Right ventricle myocardium superior (tissue), 1 donor: ENCODE data around the gene PKMYT1. TPM values are rescaled to one million over a fixed set of nuclear protein-coding genes. Genes with fewer than 3 reads are reported as not detected.

Experiments
- ATAC-seq: fragments of 200-7000 bp; cut with Tn5 transposase; one replicate; pipeline ENCODE4 v1.9.1; 2020; ENCODE audit warnings: mild to moderate bottlenecking; ENCODE audit not compliant: poor library complexity
- DNase-seq: peaks from one replicate; pipeline ENCODE4 v3.0.0-alpha.2; 2020
- intact Hi-C: fragments of 100-400 bp; cut with DNase I; formaldehyde crosslinking; loops from one replicate; pipeline ENCODE4 v1.11.2; 2022
- total RNA-seq: library from RNA; stranded (reverse); fragmentation: NEBNext Ultra II Directional; extraction: Animal tissue kit (Norgen Biotek cat#: 25700); gene quantifications from one replicate; pipeline ENCODE4 v1.2.1, GENCODE V29; 2021
- donor health status: DM: no; HTN: yes; CAD: no; lungs with severe emphysema.

The PKMYT1 gene
- total RNA-seq, 1 donor from 2014 or later = 1.1 TPM

DNA sequence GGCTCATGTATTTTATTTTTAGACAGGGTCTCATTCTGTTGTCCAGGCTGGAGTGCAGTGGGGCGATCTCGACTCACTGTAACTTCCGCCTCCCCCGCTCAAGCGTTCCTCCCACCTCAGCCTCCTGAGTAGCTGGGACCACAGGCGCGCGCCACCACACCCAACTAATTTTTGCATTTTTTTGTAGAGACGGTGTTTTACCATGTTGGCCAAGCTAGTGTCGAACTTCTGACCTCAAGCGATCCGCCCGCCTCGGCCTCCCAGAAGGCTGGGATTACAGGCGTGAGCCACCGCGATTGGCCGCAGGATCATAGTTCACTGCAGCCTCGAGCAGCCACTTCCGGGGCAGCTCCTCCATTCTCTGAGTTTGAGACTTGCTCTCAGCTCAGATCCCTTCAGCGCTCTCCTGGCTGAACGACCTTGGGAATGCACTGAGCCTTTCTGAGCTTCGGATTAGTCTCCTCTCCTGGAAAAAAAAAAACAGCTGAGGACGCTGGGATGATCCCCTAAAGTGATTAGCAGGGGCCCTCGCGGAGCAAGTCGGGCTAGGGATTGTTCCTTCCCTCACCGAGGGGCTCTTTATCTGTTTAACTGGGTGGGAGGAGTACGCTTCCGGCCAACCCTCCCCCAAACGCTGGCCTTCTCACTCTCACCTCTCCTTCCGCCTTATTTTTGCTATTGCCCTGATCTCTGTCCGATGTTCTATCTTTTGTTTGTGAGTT is 1.1 kb upstream of the PKMYT1 start:
- DNase-seq (no peak), ATAC-seq (no peak)
- intact Hi-C loops = no loop called here

DNA sequence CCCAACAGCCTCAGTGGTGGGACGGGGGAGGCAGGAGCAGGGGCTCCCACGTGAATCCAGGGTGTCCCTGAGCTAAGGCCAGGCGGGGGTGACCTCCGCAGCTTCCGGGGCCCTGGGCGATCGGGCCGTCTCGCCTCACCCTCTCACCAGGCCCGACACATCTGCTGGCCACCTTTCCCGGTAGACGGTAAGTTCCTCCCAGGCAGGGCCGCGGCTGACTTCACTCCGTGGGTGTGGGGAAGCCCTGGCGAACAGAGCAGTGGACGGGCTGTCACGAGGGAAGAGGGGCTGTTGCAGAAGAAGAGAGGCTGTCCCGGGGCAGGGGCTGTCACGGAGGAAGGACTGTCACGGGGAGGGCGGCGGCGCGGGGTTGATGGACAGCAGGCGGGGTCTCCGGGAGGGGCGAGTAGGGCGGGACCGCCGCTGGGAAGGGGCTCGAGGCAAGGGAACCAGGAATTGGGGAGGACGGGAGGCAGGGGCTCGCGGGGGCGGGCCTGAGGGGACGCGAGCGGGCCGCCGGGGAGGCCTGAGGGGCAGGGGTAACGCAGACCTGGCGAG is 498 bp downstream of the PKMYT1 start:
- intact Hi-C loops = no loop called here
- no peak for ATAC-seq

DNA sequence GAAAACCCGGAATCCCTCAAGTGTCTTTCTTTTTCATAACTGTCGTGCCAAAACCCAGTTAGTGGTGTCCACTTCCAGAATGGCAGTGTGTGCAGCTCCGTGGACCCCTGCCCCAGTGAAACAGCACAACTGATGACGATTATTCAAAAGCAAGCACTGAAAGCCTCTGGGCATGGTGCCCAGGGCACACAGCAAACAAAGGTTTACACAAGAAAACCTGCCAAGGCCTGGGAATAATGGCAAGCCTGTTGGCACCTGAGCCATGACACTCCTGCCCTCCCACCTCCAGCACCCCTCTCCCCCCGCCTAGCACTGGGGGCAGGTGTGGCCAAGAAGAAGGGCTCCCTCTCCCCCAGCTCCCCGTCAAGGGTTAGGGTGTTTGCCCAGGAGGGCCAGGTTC is 2.8 kb downstream of the PKMYT1 start:
- DNase-seq = no peak
- intact Hi-C loops = no loop called here
- no peak for ATAC-seq

More for the DNA sequence above, 498 bp downstream of the PKMYT1 start:
- DNase-seq = no peak

DNA sequence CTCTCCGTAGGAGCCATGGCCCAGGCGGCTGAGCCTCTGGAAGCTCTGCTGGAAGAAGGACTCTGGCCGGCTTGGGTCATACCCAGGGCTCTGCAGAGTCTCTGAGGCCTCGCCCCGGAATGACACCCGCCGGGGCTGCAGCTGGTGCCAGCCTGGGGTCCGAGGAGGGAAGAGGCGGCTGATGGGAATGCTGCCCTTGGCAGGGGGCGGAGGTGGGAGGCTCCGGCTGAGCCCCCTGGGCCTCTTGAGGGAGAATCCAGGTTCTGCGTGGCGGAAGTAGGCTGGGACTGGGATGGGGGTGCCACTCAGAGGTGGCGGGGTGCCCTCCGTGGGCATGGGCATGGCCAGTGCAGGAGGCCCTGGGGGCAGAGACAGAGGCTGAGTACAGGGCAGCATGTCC is 3.6 kb downstream of the PKMYT1 start:
- no peak for DNase-seq
- intact Hi-C loops = no loop called here
- no peak for ATAC-seq

DNA sequence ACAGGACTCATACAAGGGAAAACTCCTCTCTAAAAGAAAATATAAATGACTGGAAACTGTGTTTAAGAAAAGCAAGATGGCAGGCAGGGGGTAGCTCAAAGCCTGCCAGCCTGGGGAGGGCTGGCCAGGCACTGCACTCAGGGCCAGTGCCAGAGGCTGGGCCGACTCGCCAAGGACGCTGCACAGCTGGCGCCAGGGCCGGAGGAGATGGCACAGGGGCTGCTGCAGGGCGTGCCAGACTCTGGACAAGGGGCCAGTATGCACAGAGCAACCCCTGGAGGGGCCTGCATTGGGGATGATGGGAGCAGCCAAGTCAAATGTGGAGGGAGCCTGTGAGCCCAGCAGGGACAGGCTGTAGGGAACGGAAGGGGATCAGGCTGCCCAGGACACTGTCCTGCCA is 4.0 kb downstream of the PKMYT1 start:
- no peak for ATAC-seq
- no peak for DNase-seq
- intact Hi-C loops = no loop called here

DNA sequence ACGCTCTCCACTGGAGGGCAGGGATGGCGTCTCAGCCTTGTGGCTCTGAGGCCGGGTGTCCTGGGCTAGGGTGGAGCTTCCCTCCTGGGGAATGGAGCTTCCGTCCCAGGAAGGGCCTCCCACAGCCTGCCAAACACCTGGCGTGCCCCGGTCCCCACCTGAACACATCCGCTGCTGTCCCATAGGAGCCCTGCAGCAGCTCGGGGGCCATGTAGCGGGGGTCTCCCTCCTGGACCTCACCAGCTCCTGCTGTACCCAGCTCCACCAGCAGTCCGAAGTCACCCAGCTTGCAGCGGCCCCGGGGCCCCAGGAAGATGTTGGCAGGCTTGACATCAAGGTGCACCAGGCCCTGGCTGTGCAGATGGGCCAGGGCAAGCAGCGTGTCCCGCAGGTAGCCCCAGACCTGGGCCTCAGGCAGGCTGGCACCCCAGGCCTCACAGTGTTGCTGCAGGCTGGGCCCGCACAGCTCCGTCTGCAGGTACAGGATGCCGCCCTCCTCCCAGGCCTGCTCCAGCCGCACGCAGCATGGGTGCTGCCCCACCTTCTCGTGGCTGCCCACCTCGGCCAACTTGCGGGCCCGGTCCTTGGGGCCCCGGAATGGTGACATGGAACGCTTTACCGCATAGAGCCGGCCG is 5.0 kb downstream of the PKMYT1 start:
- no peak for DNase-seq
- intact Hi-C loops = no loop called here
- no peak for ATAC-seq

DNA sequence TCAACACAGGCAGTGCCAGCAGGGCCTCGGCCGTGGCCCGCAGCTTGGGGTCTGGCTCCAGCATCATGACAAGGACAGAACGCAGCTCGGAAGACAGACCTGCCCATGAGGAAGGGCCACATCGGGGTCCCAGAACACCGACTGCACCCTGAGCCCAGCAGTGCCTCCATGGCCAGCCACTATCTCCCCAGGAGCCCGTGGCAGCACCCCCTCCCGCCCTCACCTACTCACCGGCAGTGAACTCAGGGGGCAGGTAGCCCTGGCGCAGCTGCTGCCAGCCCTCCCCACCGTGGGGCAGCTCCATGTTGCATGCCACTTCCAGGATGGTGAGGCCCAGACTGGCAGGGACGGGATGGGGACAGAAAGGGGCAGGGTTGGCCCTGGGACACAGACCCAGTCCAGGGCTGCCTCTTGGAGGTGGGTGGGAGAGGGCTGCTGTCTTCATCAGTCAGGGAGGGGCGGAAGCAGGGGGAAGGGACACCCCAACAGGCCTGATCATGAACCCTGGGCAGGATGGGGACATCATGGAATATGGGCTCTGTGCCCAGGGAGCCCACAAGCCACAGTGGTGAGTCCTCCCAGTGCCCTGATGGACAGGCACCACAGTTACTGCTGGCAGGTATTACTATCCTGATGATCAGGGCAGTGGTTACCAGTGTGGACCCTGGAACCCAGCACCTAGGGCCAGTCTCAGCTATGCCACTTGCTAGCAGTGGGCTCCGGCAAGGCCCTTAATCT is 5.8 kb downstream of the PKMYT1 start:
- intact Hi-C loops = no loop called here
- DNase-seq (no peak), ATAC-seq (no peak)

DNA sequence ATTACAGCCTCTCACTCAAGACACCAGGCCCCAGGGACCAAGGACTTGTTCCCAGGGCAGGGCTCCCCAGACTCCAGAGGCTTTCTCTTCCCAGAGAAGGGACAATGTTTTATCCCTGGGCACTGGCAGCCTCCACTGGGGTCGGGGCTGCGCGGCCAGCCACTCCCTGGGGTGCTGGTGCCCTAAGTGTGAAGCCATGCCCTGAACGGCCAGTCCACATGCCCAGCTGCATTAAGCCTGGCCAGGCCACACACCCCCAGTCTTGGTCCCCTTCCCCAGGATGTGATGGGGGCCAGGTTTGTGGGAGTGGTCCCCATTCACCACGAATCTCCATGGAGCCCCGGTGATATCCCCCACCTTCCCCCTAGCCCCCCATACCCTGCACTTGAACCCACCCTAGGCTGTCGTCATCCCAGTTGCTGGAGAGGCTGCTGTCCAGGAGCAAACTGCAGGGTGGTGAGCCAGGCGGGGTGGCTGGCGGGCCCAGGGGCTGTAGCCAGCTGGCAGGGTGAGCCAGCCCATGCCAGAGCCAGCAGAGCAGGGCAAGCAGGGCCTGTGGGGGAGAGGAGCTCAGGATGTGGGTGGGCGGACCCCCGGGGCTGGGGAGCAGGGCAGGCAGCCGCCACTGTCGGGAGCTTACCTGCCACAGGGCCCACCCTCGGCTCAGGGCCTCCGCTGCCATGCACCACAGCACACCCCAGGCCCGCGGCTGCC is 6.5 kb downstream of the PKMYT1 start:
- DNase-seq (no peak), ATAC-seq (no peak)
- intact Hi-C loops = no loop called here

DNA sequence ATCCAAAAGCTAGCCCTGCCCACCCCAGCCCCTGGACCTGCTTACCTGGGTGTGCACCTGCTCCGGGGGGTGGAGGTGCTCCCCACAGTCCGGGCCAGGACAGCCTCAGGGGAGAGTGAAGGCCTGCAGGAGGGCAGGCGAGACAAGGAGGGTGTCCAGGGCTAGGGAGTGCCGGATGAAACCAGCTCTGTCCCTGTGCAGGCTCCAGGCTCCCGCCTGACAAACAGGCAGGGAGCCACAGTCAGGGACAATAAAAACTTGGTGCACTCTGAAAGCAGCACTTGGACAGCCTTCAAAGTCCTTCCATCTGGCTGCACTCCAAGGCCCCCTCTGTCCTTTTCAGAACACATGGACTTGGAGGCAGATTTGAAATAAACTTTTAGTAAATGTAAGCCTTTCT is 7.2 kb downstream of the PKMYT1 start:
- DNase-seq = no peak
- ATAC-seq = no peak
- intact Hi-C loops = no loop called here

DNA sequence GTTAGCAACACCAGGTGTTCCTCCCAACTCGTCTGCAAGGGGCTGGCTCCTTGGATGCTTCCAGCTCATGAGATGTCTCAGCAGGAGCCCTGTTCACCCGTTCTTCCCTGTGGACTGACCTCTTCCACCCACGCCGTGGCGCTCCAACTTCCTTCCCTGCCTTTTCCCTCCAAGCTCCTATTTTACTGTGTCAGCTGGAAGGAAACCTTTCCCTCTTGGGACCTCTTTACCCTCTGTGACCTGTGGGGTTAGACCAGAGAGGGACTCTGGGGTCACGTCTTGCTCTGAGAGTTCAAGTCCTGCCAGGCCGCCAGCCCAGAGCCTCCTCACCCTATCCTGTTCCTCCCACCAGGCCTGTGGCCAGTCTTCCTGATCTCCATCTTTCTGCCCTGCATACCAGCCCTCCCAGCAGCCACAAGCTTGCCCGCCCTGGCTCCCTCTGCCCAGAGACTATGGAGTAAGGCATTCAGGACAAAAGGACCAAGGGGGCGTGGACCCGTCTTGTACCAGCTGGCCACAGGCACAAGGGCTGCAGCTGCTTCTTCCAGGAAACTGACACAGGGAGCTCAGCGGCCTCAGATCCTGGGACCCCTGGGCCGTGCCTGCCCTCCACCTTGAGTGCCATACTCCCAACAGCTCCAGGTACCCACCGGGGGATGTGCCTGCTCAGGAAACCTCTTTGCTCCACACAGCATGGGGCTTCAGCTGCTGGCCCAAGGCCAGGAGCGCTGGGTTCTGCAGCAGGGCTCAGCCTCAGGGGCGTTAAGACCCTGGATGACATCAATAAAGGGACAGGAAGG is 8.1 kb downstream of the PKMYT1 start:
- ATAC-seq = no peak
- intact Hi-C loops = no loop called here
- no peak for DNase-seq

DNA sequence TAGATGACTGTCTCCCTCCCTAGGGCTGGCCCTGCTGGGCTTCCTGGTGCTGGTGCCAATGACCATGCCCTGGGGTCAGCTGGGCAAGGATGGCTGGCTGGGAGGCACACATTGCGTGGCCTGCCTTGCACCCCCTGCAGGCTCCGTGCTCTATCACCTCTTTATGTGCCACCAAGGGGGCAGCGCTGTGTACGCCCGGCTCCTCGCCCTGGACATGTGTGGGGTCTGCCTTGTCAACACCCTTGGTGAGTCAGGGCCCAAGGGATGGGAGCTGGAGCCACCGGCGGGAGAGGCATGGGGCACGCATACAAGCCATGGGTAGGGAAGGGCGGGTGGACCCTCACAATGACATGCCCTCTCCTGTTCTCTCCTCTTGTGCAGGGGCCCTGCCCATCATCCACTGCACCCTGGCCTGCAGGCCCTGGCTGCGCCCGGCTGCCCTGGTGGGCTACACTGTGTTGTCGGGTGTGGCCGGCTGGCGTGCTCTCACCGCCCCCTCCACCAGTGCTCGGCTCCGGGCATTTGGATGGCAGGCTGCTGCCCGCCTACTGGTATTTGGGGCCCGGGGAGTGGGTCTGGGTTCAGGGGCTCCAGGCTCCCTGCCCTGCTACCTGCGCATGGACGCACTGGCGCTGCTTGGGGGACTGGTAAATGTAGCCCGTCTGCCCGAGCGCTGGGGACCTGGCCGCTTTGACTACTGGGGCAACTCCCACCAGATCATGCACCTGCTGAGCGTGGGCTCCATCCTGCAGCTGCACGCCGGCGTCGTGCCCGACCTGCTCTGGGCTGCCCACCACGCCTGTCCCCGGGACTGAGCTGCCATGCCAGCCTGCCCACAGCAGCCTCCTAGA is 8.9 kb downstream of the PKMYT1 start:
- ATAC-seq = no peak
- intact Hi-C loops = no loop called here
- DNase-seq = no peak

DNA sequence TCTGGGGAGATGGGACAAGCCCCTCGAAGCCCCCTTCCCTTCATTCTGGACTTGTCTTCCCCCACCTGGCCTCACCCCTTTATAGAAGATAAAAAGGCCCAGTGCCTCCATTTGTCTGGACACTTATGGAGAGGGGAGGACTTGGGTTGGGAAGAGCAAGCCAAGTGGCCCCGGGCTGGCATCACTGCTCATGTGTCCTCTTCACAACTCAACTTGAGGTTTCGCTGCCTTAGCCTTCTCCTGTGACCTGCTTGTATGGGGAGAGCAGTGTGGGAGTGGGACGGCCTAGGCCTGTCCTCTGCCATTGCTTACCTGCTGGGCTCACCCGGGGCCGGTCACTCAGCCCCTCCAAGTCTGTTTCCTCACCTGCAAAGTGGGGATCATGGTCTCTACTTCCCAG is 9.7 kb downstream of the PKMYT1 start:
- intact Hi-C loops = no loop called here
- ATAC-seq (no peak), DNase-seq (no peak)

DNA sequence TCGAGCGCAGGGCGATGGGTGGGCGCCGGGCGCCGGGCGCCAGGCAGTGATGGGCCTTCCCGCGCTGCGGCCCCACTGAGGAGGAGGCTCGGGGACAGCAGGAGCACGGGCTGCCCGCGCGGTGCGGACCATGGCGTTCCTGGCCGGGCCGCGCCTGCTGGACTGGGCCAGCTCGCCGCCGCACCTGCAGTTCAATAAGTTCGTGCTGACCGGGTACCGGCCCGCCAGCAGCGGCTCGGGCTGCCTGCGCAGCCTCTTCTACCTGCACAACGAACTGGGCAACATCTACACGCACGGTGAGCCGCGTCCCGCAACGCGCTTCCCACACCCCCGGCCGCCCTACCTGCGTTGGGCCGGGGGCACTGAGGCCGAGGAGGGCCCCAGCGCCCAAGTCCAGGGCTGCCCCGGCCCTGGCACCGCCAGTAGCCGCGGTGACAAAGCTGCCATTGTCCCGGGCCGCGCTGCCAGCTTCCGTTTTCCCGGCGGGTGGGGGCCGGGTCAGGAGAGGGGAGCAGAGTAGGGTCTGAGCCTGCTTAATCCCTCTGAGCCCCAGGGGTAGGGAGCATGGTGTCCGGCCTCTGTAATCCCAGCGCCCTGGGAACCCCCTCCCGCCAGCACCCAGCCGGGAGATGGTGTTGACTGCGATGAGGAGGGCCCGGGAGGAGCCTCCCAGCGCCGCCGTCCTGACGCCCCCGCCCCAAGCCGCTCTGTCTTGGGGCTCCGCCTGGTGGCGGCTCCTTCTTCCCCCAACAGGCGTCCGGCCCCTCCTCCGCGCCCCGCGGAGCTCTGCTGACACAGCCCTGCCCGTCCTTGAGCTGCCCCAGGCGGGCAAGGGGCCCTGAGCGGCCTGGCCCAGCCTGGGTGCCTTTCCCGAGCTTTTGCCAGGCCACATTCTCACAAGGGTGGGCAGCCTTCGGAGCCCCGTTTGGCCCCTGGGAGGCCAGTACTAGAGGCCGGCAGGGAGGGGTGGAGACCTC is 10.4 kb downstream of the PKMYT1 start:
- ATAC-seq (peak; percentile 49), DNase-seq (peak; percentile 80)
- intact Hi-C loops = no loop called here

DNA sequence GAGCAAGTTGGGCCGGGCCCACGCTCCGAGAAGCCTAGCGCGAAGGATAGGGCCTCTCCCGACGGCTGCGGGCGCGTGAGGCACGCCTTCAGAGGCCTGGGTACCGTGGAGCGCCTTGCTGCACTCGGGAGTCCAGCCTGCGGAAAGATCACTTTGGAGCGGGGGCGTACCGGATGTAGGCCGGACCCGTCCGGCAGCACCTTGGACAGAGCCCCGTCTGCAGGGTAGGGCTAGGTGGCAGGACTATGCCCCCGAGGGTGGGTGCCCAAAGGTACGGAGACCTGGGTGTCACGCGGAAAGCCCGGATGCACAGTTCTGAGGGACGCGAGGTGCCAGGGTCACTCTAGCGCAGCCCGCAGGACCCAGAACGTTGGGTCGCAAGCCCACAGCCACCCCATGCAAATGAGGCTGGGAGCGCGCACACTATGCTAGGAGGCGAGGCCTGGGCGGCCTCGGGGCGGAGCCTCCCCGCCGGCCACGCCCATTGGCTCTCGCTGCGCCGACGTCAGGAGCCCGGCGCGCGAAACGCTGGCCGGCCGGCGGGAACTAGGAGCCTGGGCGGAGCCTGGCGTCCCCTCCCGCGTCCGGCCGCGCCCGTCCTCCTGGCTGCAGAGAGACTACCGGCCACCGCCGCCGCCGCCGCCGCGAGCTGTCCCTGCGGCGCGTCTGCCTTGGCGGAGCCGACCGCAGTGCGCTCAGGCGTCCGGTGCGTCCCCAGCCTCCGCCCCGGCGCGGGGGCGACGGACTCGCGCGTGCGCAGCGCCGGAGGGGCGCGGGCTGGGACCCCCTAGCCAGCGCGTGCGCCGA is 11.3 kb downstream of the PKMYT1 start, which contains the start of gene PAQR4:
Gene PAQR4 (plus strand): TSS at position 611 of the 807 bp plus-strand sequence. CDS start 327 bp downstream, outside the sequence.
- peak; percentile 96 for ATAC-seq
- DNase-seq = peak; percentile 93
- intact Hi-C loops = no loop called here

DNA sequence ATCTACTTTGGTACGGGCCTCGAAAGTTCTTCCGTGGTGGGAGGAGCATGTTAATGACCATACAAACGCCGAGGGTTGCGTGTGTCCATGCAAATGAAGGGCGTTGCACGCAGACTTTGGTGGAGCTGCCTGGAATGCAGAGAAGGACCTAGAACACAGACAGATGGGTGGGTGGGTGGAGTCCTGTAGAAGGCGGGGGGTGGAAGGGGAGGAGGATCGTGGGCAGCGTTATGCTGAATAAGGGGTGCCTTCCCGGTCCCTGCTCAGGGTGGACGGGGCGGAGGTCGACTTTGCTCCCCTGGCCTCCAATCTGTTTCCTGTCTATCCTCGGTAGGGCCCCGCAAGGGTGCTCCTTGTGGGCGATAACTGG is 11.9 kb downstream of the PKMYT1 start:
- no peak for DNase-seq
- ATAC-seq = no peak
- intact Hi-C loops = no loop called here
